AG09319 (cell line): ENCODE data around the gene GARIN5A.

Experiments used
- DNase-seq: peaks from one replicate; pipeline ENCODE4 v3.0.0-alpha.2; 2010; ENCODE audit warnings: low read depth; ENCODE audit errors: extremely low read depth
- CTCF ChIP-seq: IDR thresholded peaks from 2 replicates; pipeline ENCODE4 v1.5.1; 2011; ENCODE audit warnings: low read depth, mild to moderate bottlenecking, inconsistent platforms, low read length, moderate library complexity

GARIN5A gene

GRCh38 chr19:50506700-50507099 is 30.1 kb upstream of the GARIN5A start:
- no peak for DNase-seq
- TF ChIP-seq CTCF = no peak

- no peak for DNase-seq
- TF ChIP-seq CTCF = no peak
These were observed 29.4 kb upstream of the GARIN5A start for GRCh38 chr19:50505856-50506611.

GRCh38 chr19:50501568-50502475 is 25.2 kb upstream of the GARIN5A start:
- no peak for TF ChIP-seq CTCF
- DNase-seq = no peak

- DNase-seq = no peak
- no peak for TF ChIP-seq CTCF
These were observed 24.5 kb upstream of the GARIN5A start for GRCh38 chr19:50501186-50501567.

GRCh38 chr19:50500753-50501151 is 24.1 kb upstream of the GARIN5A start:
- TF ChIP-seq CTCF = no peak
- no peak for DNase-seq

- DNase-seq = no peak
These were observed 23.6 kb upstream of the GARIN5A start for GRCh38 chr19:50500060-50500752.

More at GRCh38 chr19:50500060-50500752, 23.6 kb upstream of the GARIN5A start:
- TF ChIP-seq CTCF = peak; percentile 8; the same call in 1 of the 2 replicates
